ENCODE results near the gene CACNB1. TPM values are rescaled to one million over a fixed set of nuclear protein-coding genes. Genes with fewer than 3 reads are reported as not detected.

CACNB1 gene
- 1 to 10 TPM; 5.3 to 5.9 TPM for total RNA-seq

GRCh38 chr17:39197380-39198185 lies at the start of gene CACNB1:
CACNB1 (minus strand) TSS chr17:39197669; CDS start chr17:39197495, 174 bp downstream.
- CTCF ChIA-PET, result interaction anchor here (0.9 kb wide), 1 partner anchor 10 kb away, joined by 4 read pairs; no protein-coding TSS in a partner anchor
- Mint-ChIP-seq H3K27me3 (ENCODE audit: low read depth) (no peaks in the 10 kb centered on the region), H3K4me1 (ENCODE audit: low read depth) (peaks cover 40% of the 10 kb centered on the region), H3K4me3 (peak within 1 kb of the TSS; percentile 86), H3K36me3 (ENCODE audit: low read depth) (peaks cover 25% of the 10 kb centered on the region), H3K27ac (peak within 1 kb of the TSS; percentile 99), H3K9me3 (no peaks in the 10 kb centered on the region)
- intact Hi-C loops (cut with micrococcal nuclease), result loop anchor here (2.0 kb wide), 2 partner anchors 33 to 263 kb away; partner anchors contain the start of gene CDK12
- DNase-seq, result peak; percentile 73

- H3K4me3 Mint-ChIP-seq, result no peak overlapping the region
- H3K9me3 Mint-ChIP-seq, result no peaks in the 10 kb centered on the region
- DNase-seq, result no peak
- peaks cover 7% of the 10 kb centered on the region for H3K4me1 Mint-ChIP-seq (ENCODE audit: low read depth)
- no peak overlapping the region for H3K27ac Mint-ChIP-seq
- no peaks in the 10 kb centered on the region for H3K36me3 Mint-ChIP-seq (ENCODE audit: low read depth)
- intact Hi-C loops (cut with micrococcal nuclease), result no loop called here
- no peaks in the 10 kb centered on the region for H3K27me3 Mint-ChIP-seq (ENCODE audit: low read depth)
- CTCF ChIA-PET, result interaction anchor here (1.3 to 23.8 kb wide), 4 partner anchors 8 to 40 kb away, joined by 3 to 502 read pairs (median 65); no protein-coding TSS in a partner anchor
These were observed 48.8 kb upstream of the CACNB1 start for GRCh38 chr17:39246274-39246673.

DNA sequence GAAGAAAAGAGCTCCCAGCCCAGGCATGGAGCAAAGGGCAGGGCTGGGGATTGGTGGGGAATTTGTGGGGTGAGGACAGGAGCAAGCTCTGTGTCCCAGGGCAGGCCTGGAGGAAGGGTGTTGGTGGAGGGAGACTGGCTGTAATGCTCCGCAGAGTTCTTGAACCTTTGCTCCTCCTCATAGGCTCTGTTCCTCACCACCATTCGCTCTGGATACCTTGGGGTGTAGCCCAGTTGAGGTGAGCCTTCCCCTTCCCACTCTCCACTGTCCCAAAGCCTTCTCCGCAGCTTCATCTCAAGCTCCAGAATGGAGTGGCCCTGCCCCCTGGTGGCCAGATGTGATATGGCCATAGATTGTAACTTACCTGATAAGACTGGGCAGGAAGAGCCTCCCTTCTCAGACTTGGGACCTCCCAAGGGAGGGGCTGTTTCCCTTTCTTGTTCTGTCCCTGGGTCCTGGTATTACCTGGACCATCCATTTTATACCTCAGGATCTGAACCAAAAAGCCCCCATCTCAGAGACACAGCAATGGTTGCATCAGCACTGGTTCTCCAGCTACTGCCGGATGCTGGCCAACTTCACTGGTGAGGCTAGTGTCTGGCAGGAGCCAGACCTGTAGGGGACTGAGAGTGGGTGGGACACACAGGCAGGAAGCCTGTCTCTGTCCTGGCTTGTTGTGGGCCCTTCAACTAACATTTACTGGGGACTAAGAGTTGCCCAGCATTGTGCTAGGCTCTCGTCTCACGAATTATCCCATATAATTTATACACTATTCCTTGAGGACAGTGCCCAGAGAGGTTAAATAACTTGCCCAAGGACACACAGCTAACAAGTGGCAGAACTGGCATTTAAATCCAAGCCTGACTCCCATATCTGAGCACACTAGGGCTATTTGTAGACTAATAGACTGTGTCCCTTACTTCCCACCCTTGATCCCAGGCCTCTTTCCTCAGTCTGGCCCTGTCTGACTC lies 47.4 kb upstream of the CACNB1 start:
- Mint-ChIP-seq H3K27me3 (ENCODE audit: low read depth) (no peaks in the 10 kb centered on the region), H3K36me3 (ENCODE audit: low read depth) (no peaks in the 10 kb centered on the region), H3K9me3 (no peaks in the 10 kb centered on the region), H3K27ac (no peak overlapping the region), H3K4me3 (no peak overlapping the region), H3K4me1 (ENCODE audit: low read depth) (peaks cover 8% of the 10 kb centered on the region)
- intact Hi-C loops (cut with micrococcal nuclease), result loop anchor here (1.0 to 5.0 kb wide), 3 partner anchors 10 to 263 kb away; no protein-coding TSS in a partner anchor
- CTCF ChIA-PET, result interaction anchor here (0.6 to 23.8 kb wide), 33 partner anchors 9 to 577 kb away, joined by 3 to 502 read pairs (median 4); partner anchors contain the start of genes PLXDC1 and RPL19
- peak; percentile 96 for DNase-seq

DNA sequence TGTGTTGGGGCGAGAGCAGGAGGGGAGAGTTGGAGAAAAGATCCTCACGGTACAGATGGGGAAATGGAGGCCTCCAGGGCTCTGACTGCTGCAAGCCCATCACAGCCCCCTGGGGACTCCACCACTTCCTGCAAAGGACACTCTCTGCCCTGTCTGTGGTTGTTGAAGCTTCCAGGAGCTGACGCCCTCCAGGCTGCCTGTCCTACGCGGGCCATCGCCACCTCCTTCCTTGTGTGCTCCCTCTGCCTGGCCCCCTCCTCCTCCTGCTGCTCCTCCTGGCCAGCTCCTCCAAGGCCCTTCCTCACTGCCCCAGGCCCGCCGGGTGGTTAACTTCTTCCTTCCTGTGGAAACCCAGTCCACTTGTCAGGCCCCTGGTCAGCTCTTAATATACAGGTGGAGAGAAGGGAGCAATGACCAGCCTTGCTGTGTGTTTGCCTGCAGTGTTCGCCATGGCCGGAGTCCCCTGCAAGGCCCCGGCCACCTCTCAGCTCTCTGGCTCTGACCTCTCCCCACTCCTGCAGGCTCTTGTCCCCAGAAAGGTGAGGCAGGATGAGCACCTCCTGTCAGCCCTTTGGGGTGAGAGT lies 46.6 kb upstream of the CACNB1 start:
- peaks cover 16% of the 10 kb centered on the region for H3K4me1 Mint-ChIP-seq (ENCODE audit: low read depth)
- no peak overlapping the region for H3K4me3 Mint-ChIP-seq
- H3K27me3 Mint-ChIP-seq (ENCODE audit: low read depth), result no peaks in the 10 kb centered on the region
- CTCF ChIA-PET, result interaction anchor here (0.6 to 23.8 kb wide), 32 partner anchors 9 to 577 kb away, joined by 3 to 502 read pairs (median 4); partner anchors contain the start of genes PLXDC1 and RPL19
- H3K27ac Mint-ChIP-seq, result no peak overlapping the region
- DNase-seq, result no peak
- intact Hi-C loops (cut with micrococcal nuclease), result loop anchor here (1.0 to 5.0 kb wide), 3 partner anchors 9 to 262 kb away; no protein-coding TSS in a partner anchor
- H3K9me3 Mint-ChIP-seq, result no peaks in the 10 kb centered on the region
- no peaks in the 10 kb centered on the region for H3K36me3 Mint-ChIP-seq (ENCODE audit: low read depth)

DNA sequence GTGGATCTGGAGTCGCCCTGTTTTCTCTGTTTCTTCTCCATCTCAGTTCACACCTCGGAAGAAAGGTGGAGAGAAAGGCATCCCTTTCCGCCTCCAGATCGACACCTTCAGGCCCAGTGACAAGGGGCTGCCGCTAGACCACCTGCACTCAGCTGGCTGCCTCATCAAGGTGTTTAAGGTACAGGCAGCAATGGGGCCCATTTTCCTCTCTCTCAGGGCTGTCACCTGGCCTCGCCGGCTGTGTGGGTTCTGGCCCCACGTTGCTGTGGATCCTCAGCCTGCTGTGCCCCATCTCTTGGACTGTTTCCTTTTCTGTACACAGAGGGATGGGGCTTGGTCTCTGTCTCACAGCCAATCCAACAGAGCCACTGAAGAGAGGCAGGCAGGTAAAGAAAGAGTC lies 45.7 kb upstream of the CACNB1 start:
- intact Hi-C loops (cut with micrococcal nuclease), result loop anchor here (5.0 kb wide), 1 partner anchor 261 kb away; no protein-coding TSS in a partner anchor
- no peaks in the 10 kb centered on the region for H3K36me3 Mint-ChIP-seq (ENCODE audit: low read depth)
- H3K4me1 Mint-ChIP-seq (ENCODE audit: low read depth), result peaks cover 24% of the 10 kb centered on the region
- CTCF ChIA-PET, result interaction anchor here (0.6 to 23.8 kb wide), 7 partner anchors 10 to 304 kb away, joined by 3 to 502 read pairs (median 6); no protein-coding TSS in a partner anchor
- no peaks in the 10 kb centered on the region for H3K27me3 Mint-ChIP-seq (ENCODE audit: low read depth)
- H3K27ac Mint-ChIP-seq, result no peak overlapping the region
- no peak for DNase-seq
- no peaks in the 10 kb centered on the region for H3K9me3 Mint-ChIP-seq
- H3K4me3 Mint-ChIP-seq, result no peak overlapping the region

DNA sequence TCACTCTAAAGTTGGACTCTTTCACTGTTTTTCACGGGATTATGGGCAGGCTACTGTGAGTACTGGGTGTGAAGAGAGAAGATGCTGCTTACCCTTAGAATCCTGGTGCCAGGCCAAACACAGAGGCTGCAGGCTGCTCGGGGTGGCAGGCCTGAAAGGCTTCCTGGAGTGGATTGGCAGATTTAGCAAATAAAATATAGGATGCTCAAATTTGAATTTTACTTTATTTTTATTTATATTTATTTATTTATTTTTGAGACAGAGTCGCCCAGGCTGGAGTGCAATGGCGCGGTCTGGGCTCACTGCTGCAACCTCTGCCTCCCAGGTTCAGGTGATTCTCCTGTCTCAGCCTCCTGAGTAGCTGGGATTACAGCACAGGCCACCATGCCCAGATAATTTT lies 43.2 kb upstream of the CACNB1 start:
- DNase-seq, result no peak
- H3K27me3 Mint-ChIP-seq (ENCODE audit: low read depth), result no peaks in the 10 kb centered on the region
- no peak overlapping the region for H3K27ac Mint-ChIP-seq
- CTCF ChIA-PET, result interaction anchor here (0.5 to 23.8 kb wide), 6 partner anchors 12 to 624 kb away, joined by 3 to 502 read pairs (median 4); partner anchors contain the start of gene IKZF3
- no peaks in the 10 kb centered on the region for H3K9me3 Mint-ChIP-seq
- no peak overlapping the region for H3K4me3 Mint-ChIP-seq
- H3K4me1 Mint-ChIP-seq (ENCODE audit: low read depth), result peaks cover 30% of the 10 kb centered on the region
- intact Hi-C loops (cut with micrococcal nuclease), result loop anchor here (5.0 kb wide), 1 partner anchor 258 kb away; no protein-coding TSS in a partner anchor
- H3K36me3 Mint-ChIP-seq (ENCODE audit: low read depth), result no peaks in the 10 kb centered on the region

GRCh38 chr17:39239640-39240314 lies 42.3 kb upstream of the CACNB1 start:
- intact Hi-C loops (cut with micrococcal nuclease), result loop anchor here (5.0 kb wide), 2 partner anchors 72 to 257 kb away; partner anchors contain the start of gene ARL5C
- Mint-ChIP-seq H3K27me3 (ENCODE audit: low read depth) (no peaks in the 10 kb centered on the region), H3K4me1 (ENCODE audit: low read depth) (peaks cover 31% of the 10 kb centered on the region), H3K36me3 (ENCODE audit: low read depth) (no peaks in the 10 kb centered on the region), H3K27ac (no peak overlapping the region), H3K4me3 (no peak overlapping the region), H3K9me3 (no peaks in the 10 kb centered on the region)
- peak; percentile 83 for DNase-seq
- CTCF ChIA-PET, result interaction anchor here (0.9 to 23.8 kb wide), 7 partner anchors 9 to 74 kb away, joined by 3 to 502 read pairs (median 5); partner anchors contain the start of gene ARL5C

DNA sequence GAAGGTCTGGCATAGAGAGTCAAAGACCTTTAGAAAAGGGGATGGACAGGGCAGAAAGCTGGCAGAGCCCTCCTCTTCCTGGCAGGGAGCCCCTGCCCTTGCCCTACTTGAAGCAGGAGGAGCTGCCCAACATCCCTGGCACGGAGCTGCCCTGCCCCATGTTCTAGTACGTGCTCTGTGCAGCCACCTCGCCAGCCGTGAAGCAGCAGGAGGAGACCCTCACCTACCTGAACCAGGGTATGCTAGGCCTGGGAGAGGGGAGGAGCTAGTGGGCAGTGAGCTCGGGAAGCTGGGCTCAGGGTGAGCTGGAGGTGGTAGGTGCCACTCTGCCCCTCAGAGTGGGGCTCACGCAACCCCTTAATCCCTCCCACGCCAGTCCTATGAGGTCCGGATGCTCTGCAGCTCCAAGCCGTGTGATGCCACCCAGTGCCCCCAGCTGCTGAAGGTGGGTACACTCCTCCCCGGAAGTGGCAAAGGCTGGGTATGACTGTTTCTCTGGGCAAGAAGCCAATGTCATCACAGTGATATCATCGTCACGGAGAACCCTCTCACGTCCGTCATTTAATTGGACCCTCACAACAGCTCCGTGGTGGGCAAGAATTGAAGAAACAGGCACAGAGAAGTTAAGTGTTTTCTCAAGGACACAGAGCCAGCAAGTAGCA lies 41.0 kb upstream of the CACNB1 start:
- intact Hi-C loops (cut with micrococcal nuclease), result loop anchor here (5.0 kb wide), 1 partner anchor 71 kb away; the partner anchor contains the start of gene ARL5C
- Mint-ChIP-seq H3K9me3 (no peaks in the 10 kb centered on the region), H3K4me3 (no peak overlapping the region), H3K4me1 (ENCODE audit: low read depth) (peaks cover 25% of the 10 kb centered on the region), H3K27me3 (ENCODE audit: low read depth) (no peaks in the 10 kb centered on the region), H3K27ac (peak overlapping the region; percentile 24), H3K36me3 (ENCODE audit: low read depth) (no peaks in the 10 kb centered on the region)
- DNase-seq, result peak; percentile 83
- CTCF ChIA-PET, result interaction anchor here (0.7 to 23.8 kb wide), 15 partner anchors 7 to 485 kb away, joined by 3 to 502 read pairs (median 5); partner anchors contain the start of genes ARL5C, PGAP3 and RPL19

DNA sequence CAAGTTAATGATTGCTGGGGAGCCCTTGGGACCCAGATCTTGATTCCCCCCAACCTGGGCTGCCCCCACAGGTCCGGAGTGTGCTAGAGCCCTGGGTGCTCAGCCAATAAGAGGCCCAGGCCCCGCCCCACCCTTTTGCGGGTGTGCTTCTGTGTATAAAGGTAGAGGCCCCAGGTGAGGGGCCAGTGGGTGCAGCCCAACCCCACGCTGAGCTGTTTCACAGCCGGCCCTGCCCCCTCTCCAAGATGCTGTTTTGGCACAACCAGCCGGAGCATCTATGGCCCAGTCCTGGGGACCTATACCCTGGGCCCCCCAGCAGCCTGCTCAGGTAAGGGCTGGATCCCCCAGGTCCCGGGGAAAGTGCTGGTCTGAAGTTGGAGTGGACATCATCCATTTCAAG lies 40.1 kb upstream of the CACNB1 start:
- Mint-ChIP-seq H3K4me3 (no peak overlapping the region), H3K36me3 (ENCODE audit: low read depth) (no peaks in the 10 kb centered on the region), H3K27ac (no peak overlapping the region), H3K27me3 (ENCODE audit: low read depth) (no peaks in the 10 kb centered on the region), H3K4me1 (ENCODE audit: low read depth) (peaks cover 25% of the 10 kb centered on the region), H3K9me3 (no peaks in the 10 kb centered on the region)
- CTCF ChIA-PET, result interaction anchor here (0.7 to 23.8 kb wide), 12 partner anchors 7 to 255 kb away, joined by 3 to 502 read pairs (median 7); partner anchors contain the start of genes ARL5C and RPL19
- no peak for DNase-seq
- intact Hi-C loops (cut with micrococcal nuclease), result loop anchor here (5.0 kb wide), 1 partner anchor 70 kb away; the partner anchor contains the start of gene ARL5C

GRCh38 chr17:39236981-39237441 lies 39.5 kb upstream of the CACNB1 start:
- H3K36me3 Mint-ChIP-seq (ENCODE audit: low read depth), result no peaks in the 10 kb centered on the region
- H3K9me3 Mint-ChIP-seq, result no peaks in the 10 kb centered on the region
- intact Hi-C loops (cut with micrococcal nuclease), result loop anchor here (5.0 kb wide), 1 partner anchor 70 kb away; the partner anchor contains the start of gene ARL5C
- H3K27me3 Mint-ChIP-seq (ENCODE audit: low read depth), result peaks cover under 1% of the 10 kb centered on the region
- CTCF ChIA-PET, result interaction anchor here (1.0 to 23.8 kb wide), 10 partner anchors 8 to 254 kb away, joined by 3 to 502 read pairs (median 6); partner anchors contain the start of genes RPL19 and STAC2
- DNase-seq, result no peak
- H3K4me3 Mint-ChIP-seq, result no peak overlapping the region
- H3K4me1 Mint-ChIP-seq (ENCODE audit: low read depth), result peaks cover 29% of the 10 kb centered on the region
- H3K27ac Mint-ChIP-seq, result no peak overlapping the region
